GM13976 (cell line): Measurements from ENCODE around the gene ABI3BP.

Experiments used
- DNase-seq: peaks from one replicate; pipeline ENCODE4 v3.0.0; 2012; ENCODE audit warnings: low spot score
- in situ Hi-C: fragments of 300-500 bp; cut with MboI; formaldehyde crosslinking; loops from one replicate; pipeline ENCODE4 v1.12.0; 2022; ENCODE audit warnings: low sequenced_read_pairs, mixed read lengths, inconsistent platforms; ENCODE audit not compliant: unreplicated experiment
- TF ChIP-seq, protein P1 (sequence below): IDR thresholded peaks from 2 replicates; pipeline ENCODE4 v1.5.1; 2012; ENCODE audit warnings: borderline replicate concordance, mild to moderate bottlenecking; ENCODE audit not compliant: insufficient read depth; ENCODE audit errors: extremely low read depth, missing control alignments, control extremely low read depth

The ABI3BP gene

GRCh38 chr3:100993309-100993708 lies at the start of gene ABI3BP:
Gene ABI3BP, minus strand, starts transcription at chr3:100993421. Its CDS starts 37 bp downstream, at chr3:100993384.
- in situ Hi-C loops, result no loop called here

DNA sequence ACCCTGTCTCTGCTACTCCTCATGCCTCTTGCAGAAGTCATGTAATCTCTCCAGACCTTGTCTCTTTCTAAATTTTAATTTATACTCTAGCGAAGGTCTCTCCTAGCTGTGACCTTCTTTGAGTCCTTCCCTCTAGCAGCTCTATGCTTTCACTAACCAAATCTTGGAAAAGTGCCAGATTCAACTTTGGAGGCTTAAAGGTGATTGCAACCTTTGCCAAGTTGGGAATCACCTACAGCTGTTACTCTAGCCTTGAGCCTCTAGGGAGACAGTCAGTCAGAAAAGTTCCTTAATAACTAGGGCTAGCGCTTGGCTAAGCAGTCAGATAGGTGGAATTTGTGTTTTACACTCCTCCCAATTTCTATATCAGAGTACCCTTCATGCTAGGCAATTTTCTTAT lies 46.1 kb upstream of the ABI3BP start:
- DNase-seq, result no peak
- TF ChIP-seq, protein P1, sequence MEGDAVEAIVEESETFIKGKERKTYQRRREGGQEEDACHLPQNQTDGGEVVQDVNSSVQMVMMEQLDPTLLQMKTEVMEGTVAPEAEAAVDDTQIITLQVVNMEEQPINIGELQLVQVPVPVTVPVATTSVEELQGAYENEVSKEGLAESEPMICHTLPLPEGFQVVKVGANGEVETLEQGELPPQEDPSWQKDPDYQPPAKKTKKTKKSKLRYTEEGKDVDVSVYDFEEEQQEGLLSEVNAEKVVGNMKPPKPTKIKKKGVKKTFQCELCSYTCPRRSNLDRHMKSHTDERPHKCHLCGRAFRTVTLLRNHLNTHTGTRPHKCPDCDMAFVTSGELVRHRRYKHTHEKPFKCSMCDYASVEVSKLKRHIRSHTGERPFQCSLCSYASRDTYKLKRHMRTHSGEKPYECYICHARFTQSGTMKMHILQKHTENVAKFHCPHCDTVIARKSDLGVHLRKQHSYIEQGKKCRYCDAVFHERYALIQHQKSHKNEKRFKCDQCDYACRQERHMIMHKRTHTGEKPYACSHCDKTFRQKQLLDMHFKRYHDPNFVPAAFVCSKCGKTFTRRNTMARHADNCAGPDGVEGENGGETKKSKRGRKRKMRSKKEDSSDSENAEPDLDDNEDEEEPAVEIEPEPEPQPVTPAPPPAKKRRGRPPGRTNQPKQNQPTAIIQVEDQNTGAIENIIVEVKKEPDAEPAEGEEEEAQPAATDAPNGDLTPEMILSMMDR, result no peak
- in situ Hi-C loops, result no loop called here

More at GRCh38 chr3:100993309-100993708, at the start of gene ABI3BP:
- TF ChIP-seq, protein P1, result no peak
- DNase-seq, result no peak

- no peak for DNase-seq
- in situ Hi-C loops, result no loop called here
- TF ChIP-seq, protein P1, result no peak
Observed at GRCh38 chr3:101038880-101039279, 45.7 kb upstream of the ABI3BP start.

GRCh38 chr3:101038393-101038792 lies 45.2 kb upstream of the ABI3BP start:
- TF ChIP-seq, protein P1, result no peak
- DNase-seq, result no peak

GRCh38 chr3:101037613-101038012 lies 44.4 kb upstream of the ABI3BP start:
- TF ChIP-seq, protein P1, result no peak
- no peak for DNase-seq

More at GRCh38 chr3:101038393-101038792, 45.2 kb upstream of the ABI3BP start:
- in situ Hi-C loops, result no loop called here

GRCh38 chr3:101036676-101037075 lies 43.5 kb upstream of the ABI3BP start:
- DNase-seq, result no peak
- TF ChIP-seq, protein P1, result no peak
- in situ Hi-C loops, result no loop called here

More at GRCh38 chr3:101037613-101038012, 44.4 kb upstream of the ABI3BP start:
- in situ Hi-C loops, result no loop called here
